ENCODE measurements around the gene CNTN1.
"Not testable (repeated sequence)": the region's sequence is repeated elsewhere in the genome, so short reads cannot be mapped to it uniquely, and the experiment has no call there.

The CNTN1 gene

GRCh38 chr12:41053046-41053445 lies 360.8 kb downstream of the CNTN1 start:
- DNase-seq: no peak

GRCh38 chr12:41055875-41056577 lies 363.8 kb downstream of the CNTN1 start:
- no peak for DNase-seq

GRCh38 chr12:41058266-41058665 lies 366.0 kb downstream of the CNTN1 start:
- DNase-seq: no peak

- no peak for DNase-seq
Observed at GRCh38 chr12:41061192-41061591, 369.0 kb downstream of the CNTN1 start.

- no peak for DNase-seq
Observed at GRCh38 chr12:41064411-41064810, 372.2 kb downstream of the CNTN1 start.

GRCh38 chr12:41067941-41068645 lies 375.9 kb downstream of the CNTN1 start:
- DNase-seq: no peak

GRCh38 chr12:41073633-41074472 lies 381.6 kb downstream of the CNTN1 start:
- no peak for DNase-seq

GRCh38 chr12:41074473-41074769 lies 382.2 kb downstream of the CNTN1 start:
- DNase-seq: no peak

GRCh38 chr12:41076114-41076513 lies 383.9 kb downstream of the CNTN1 start:
- no peak for DNase-seq

GRCh38 chr12:41081241-41081640 lies 389.0 kb downstream of the CNTN1 start:
- DNase-seq: not testable (repeated sequence)

GRCh38 chr12:41089438-41089837 lies 397.2 kb downstream of the CNTN1 start:
- DNase-seq: no peak

GRCh38 chr12:41092115-41092514 lies 399.9 kb downstream of the CNTN1 start:
- DNase-seq: no peak

GRCh38 chr12:41096797-41097196 lies 404.6 kb downstream of the CNTN1 start:
- no peak for DNase-seq

GRCh38 chr12:41100572-41100971 lies 408.3 kb downstream of the CNTN1 start:
- DNase-seq: no peak

- no peak for DNase-seq
Observed at GRCh38 chr12:41101806-41102205, 409.6 kb downstream of the CNTN1 start.

- no peak for DNase-seq
Observed at GRCh38 chr12:41103614-41104013, 411.4 kb downstream of the CNTN1 start.

- DNase-seq: no peak
Observed at GRCh38 chr12:41106315-41106714, 414.1 kb downstream of the CNTN1 start.

- DNase-seq: no peak
Observed at GRCh38 chr12:41108032-41108431, 415.8 kb downstream of the CNTN1 start.

- DNase-seq: no peak
Observed at GRCh38 chr12:41112903-41113302, 420.7 kb downstream of the CNTN1 start.

- no peak for DNase-seq
Observed at GRCh38 chr12:41120211-41120610, 428.0 kb downstream of the CNTN1 start.

- no peak for DNase-seq
Observed at GRCh38 chr12:41121374-41121773, 429.1 kb downstream of the CNTN1 start.

All from suppressor macrophage (primary cell).